ENCODE results near the gene NOS1AP.

NOS1AP gene

GRCh38 chr1:162323023-162323422 is 253.5 kb downstream of the NOS1AP start:
- TF ChIP-seq FOXP2 (optimal IDR thresholded peaks at IDR 0.05; ENCODE audit: borderline replicate concordance, extremely low read depth, extremely low read length, insufficient read depth), result no peak
- no peak for TF ChIP-seq REST (IDR thresholded peaks at IDR 0.05; ENCODE audit: insufficient read depth in 1 of 2, low read depth in 2 of 2, low read length in 2 of 2)
- no peak for TF ChIP-seq SIN3A (IDR thresholded peaks at IDR 0.05; ENCODE audit: borderline replicate concordance, insufficient read depth, low read length)
- no peak for TF ChIP-seq POLR2AphosphoS5 (IDR thresholded peaks at IDR 0.05; ENCODE audit: low read depth, low read length)
- TF ChIP-seq TAF1 (IDR thresholded peaks at IDR 0.05; ENCODE audit: borderline replicate concordance, insufficient read depth, low read length), result no peak

GRCh38 chr1:162324396-162324795 is 254.9 kb downstream of the NOS1AP start:
- no peak for TF ChIP-seq SIN3A (IDR thresholded peaks at IDR 0.05; ENCODE audit: borderline replicate concordance, insufficient read depth, low read length)
- no peak for TF ChIP-seq TAF1 (IDR thresholded peaks at IDR 0.05; ENCODE audit: borderline replicate concordance, insufficient read depth, low read length)
- no peak for TF ChIP-seq REST (IDR thresholded peaks at IDR 0.05; ENCODE audit: insufficient read depth in 1 of 2, low read depth in 2 of 2, low read length in 2 of 2)
- TF ChIP-seq FOXP2 (optimal IDR thresholded peaks at IDR 0.05; ENCODE audit: borderline replicate concordance, extremely low read depth, extremely low read length, insufficient read depth), result no peak
- no peak for TF ChIP-seq POLR2AphosphoS5 (IDR thresholded peaks at IDR 0.05; ENCODE audit: low read depth, low read length)

GRCh38 chr1:162326559-162326958 is 257.1 kb downstream of the NOS1AP start:
- TF ChIP-seq POLR2AphosphoS5 (IDR thresholded peaks at IDR 0.05; ENCODE audit: low read depth, low read length), result no peak
- TF ChIP-seq TAF1 (IDR thresholded peaks at IDR 0.05; ENCODE audit: borderline replicate concordance, insufficient read depth, low read length), result no peak
- no peak for TF ChIP-seq FOXP2 (optimal IDR thresholded peaks at IDR 0.05; ENCODE audit: borderline replicate concordance, extremely low read depth, extremely low read length, insufficient read depth)
- TF ChIP-seq SIN3A (IDR thresholded peaks at IDR 0.05; ENCODE audit: borderline replicate concordance, insufficient read depth, low read length), result no peak
- no peak for TF ChIP-seq REST (IDR thresholded peaks at IDR 0.05; ENCODE audit: insufficient read depth in 1 of 2, low read depth in 2 of 2, low read length in 2 of 2)

GRCh38 chr1:162327144-162327787 is 257.8 kb downstream of the NOS1AP start:
- no peak for TF ChIP-seq REST (IDR thresholded peaks at IDR 0.05; ENCODE audit: insufficient read depth in 1 of 2, low read depth in 2 of 2, low read length in 2 of 2)

DNA sequence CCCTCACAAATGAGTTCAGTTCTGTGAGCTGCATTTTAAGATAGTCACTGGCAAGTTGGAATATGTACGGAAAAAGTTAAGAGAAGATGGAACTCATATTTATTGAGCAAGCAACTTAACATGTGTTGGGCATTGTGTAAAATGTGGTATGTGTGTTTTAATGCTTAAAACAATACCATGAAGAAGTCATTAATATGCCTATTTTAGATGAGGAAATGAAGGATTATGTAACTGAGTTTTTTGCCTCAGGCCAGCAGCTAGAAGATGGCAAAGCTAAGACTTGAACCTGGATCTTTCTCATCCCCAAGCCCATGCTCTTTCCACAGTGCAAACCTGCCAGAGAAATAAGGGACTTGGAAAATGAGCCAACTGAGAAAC is 258.3 kb downstream of the NOS1AP start:
- TF ChIP-seq TAF1 (IDR thresholded peaks at IDR 0.05; ENCODE audit: borderline replicate concordance, insufficient read depth, low read length) (no peak), REST (IDR thresholded peaks at IDR 0.05; ENCODE audit: insufficient read depth in 1 of 2, low read depth in 2 of 2, low read length in 2 of 2) (no peak), FOXP2 (optimal IDR thresholded peaks at IDR 0.05; ENCODE audit: borderline replicate concordance, extremely low read depth, extremely low read length, insufficient read depth) (no peak), SIN3A (IDR thresholded peaks at IDR 0.05; ENCODE audit: borderline replicate concordance, insufficient read depth, low read length) (no peak), POLR2AphosphoS5 (IDR thresholded peaks at IDR 0.05; ENCODE audit: low read depth, low read length) (no peak)

Measured in PFSK-1 (cell line).